Ovary (tissue), 9 donors: Measurements from ENCODE around the gene GNG3. TPM values are rescaled to one million over a fixed set of nuclear protein-coding genes. Genes with fewer than 3 reads are reported as not detected.

Source experiments
- DNase-seq, 5 donors: peaks; one replicate each; pipeline ENCODE4 v3.0.0-alpha.2; 2019 to 2020
- H3K27ac ChIP-seq, 2 donors: fragments of 200-600 bp; one replicate each; pipeline versions ENCODE4 v1.5.1 to v1.8.0; 2019 to 2022
- H3K27me3 ChIP-seq: fragments of 200-600 bp; one replicate; pipeline ENCODE4 v1.8.0; 2022
- H3K36me3 ChIP-seq: fragments of 200-600 bp; sonication (generic); one replicate; pipeline ENCODE4 v1.5.1; 2019
- H3K4me1 ChIP-seq: one replicate; pipeline ENCODE4 v1.8.1; 2013; ENCODE audit warnings: mild to moderate bottlenecking, moderate library complexity; ENCODE audit not compliant: insufficient read depth
- H3K4me3 ChIP-seq: fragments of 200-600 bp; sonication (generic); one replicate; pipeline ENCODE4 v1.5.1; 2017
- H3K9me3 ChIP-seq, 2 donors: fragments of 200-600 bp in 1 of 2; sonication (generic) in 1 of 2; one replicate each; pipeline versions ENCODE4 v1.5.1 to v1.8.1; 2013 to 2019; ENCODE audit warnings: mild to moderate bottlenecking in 1 of 2, moderate library complexity in 1 of 2
- EP300 ChIP-seq: sonication (generic); formaldehyde crosslinking; IDR thresholded peaks from one replicate; pipeline ENCODE4 v1.6.1; 2017; ENCODE audit warnings: antibody characterized with exemption
- POLR2A ChIP-seq: fragments of 450-650 bp; IDR thresholded peaks from one replicate; pipeline ENCODE4 v1.6.1; 2017; ENCODE audit warnings: antibody characterized with exemption, mild to moderate bottlenecking, moderate library complexity
- WGBS, 3 donors: extraction: QIAGEN DNeasy Blood & Tissue Kit in 1 of 3; methylation state at CpG; one replicate each; pipeline versions ENCODE4 v1.1.5 to v1.1.7; 2013 to 2017; 5-methylcytosine and 5-hydroxymethylcytosine counted together
- intact Hi-C, 4 donors: fragments of 100-400 bp; cut with DNase I; formaldehyde crosslinking; loops; one replicate each; pipeline versions ENCODE4 v1.11.0 to v1.15.1; 2022 to 2023
- polyA plus RNA-seq, 2 donors: library from polyadenylated mRNA; stranded (reverse); fragments of 200-250 nt in 1 of 2; fragments of 350-450 nt in 1 of 2; fragmentation: Illumina TruSeq in 1 of 2; extraction: RNeasy Lipid Tissue Mini Kit (QIAGEN cat#74804) in 1 of 2; gene quantifications; one replicate each; pipeline ENCODE4 v1.2.3, GENCODE V29; 2013 to 2014
- total RNA-seq, 7 donors: library from RNA; depleted of rRNA in 2 of 7; stranded (reverse); fragments of >200 nt in 2 of 7; fragmentation: NEBNext Ultra II Directional in 3 of 7; extraction: Animal tissue kit (Norgen Biotek cat#: 25700) in 3 of 7; gene quantifications; one replicate each; pipeline versions ENCODE4 v1.1.0 to v1.2.4, GENCODE V29; 2016 to 2023
- TF ChIP-seq, protein P1 (sequence below), 3 donors: fragments of 450-650 bp in 2 of 3; fragments of 200-600 bp in 1 of 3; IDR thresholded peaks; one replicate each; pipeline versions ENCODE4 v1.5.1 to v1.8.0; 2016 to 2022; ENCODE audit warnings: antibody characterized with exemption in 3 of 3, mild to moderate bottlenecking in 1 of 3
- donor health status: DM: no; HTN: no; CAD: no; lungs with moderate emphysema.
- donor health status: DM: no; HTN: no; CAD: no.
- donor health status: Bipolar disorder and iron deficiency.
- donor health status: DM: yes; HTN: yes; CAD: no.
- donor health status: DM: no; HTN: no; CAD: no.
- donor health status: DM: yes; HTN: yes; CAD: no.

Gene GNG3
- total and polyA plus RNA-seq, 9 donors = 0.18 to 0.73 (median 0.34) TPM; not detected in 2

DNA sequence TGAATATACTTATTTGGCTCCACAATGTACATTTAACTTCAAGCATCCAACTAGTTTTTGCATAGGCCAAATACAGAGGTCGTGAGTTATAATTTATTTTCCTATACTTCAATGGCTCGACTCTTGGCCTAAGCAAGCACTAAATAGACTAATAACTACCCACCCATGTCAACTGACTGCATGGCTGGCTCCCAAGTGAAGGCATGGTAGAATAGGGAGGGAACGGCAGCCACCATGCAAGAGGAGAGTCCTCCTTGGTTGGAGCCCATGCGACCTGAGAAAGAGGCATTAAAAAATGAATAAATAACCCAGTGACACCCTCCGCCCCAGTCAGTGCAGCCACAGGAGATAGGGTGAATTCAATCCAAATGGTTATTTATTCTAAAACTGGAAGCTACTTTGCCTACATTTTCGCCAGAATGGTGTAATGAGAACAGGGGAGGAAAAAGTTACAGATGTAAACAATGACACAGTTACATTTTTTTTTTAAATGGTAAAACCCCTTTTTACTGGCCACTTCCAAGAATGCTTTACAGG, 4.9 kb downstream of the GNG3 start:
- H3K36me3 ChIP-seq = no peaks in the 10 kb centered on the region
- no peaks in the 10 kb centered on the region for H3K9me3 ChIP-seq
- 55 to 69% (median 65%) methylated on average over 6 of the region's 6 CpGs for WGBS, 3 donors
- DNase-seq = peak in 1 of 5 donors; percentile 11
- intact Hi-C loops = no loop called here
- TF ChIP-seq EP300 (no peak), POLR2A (no peak)
- TF ChIP-seq, protein P1, sequence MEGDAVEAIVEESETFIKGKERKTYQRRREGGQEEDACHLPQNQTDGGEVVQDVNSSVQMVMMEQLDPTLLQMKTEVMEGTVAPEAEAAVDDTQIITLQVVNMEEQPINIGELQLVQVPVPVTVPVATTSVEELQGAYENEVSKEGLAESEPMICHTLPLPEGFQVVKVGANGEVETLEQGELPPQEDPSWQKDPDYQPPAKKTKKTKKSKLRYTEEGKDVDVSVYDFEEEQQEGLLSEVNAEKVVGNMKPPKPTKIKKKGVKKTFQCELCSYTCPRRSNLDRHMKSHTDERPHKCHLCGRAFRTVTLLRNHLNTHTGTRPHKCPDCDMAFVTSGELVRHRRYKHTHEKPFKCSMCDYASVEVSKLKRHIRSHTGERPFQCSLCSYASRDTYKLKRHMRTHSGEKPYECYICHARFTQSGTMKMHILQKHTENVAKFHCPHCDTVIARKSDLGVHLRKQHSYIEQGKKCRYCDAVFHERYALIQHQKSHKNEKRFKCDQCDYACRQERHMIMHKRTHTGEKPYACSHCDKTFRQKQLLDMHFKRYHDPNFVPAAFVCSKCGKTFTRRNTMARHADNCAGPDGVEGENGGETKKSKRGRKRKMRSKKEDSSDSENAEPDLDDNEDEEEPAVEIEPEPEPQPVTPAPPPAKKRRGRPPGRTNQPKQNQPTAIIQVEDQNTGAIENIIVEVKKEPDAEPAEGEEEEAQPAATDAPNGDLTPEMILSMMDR (IDR thresholded peaks at IDR 0.05) = no peak
- no peak overlapping the region for H3K4me3 ChIP-seq
- no peaks in the 10 kb centered on the region for H3K27me3 ChIP-seq
- peaks cover 8% of the 10 kb centered on the region for H3K4me1 ChIP-seq
- H3K27ac ChIP-seq = no peak overlapping the region

DNA sequence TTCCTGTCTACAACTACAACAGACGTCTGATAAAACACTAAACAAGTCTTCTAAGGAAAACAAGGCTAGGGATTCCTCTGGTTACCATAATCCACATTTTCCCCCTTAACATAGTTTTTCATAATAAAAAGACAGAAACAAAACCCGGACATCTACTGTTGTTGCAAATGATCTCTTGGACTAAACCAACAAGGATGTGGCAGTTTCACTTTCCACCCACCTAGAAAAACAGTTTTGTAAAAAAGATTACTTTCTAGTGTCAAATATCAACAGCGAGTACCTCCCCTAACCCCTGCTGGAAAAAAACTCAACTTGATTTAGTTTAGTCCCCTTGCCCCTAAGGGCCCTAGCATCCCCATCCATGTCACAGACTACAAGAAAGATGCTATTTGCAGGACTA, 5.4 kb downstream of the GNG3 start:
- no peak for DNase-seq
- Histone ChIP-seq H3K36me3 (no peaks in the 10 kb centered on the region), H3K27me3 (no peaks in the 10 kb centered on the region), H3K27ac (no peak overlapping the region), H3K9me3 (no peaks in the 10 kb centered on the region), H3K4me3 (no peak overlapping the region), H3K4me1 (peaks cover 8% of the 10 kb centered on the region)
- intact Hi-C loops = no loop called here
- 15 to 40% (median 31%) methylated on average over 3 of the region's 3 CpGs for WGBS, 3 donors
- TF ChIP-seq, protein P1 (IDR thresholded peaks at IDR 0.05) = no peak
- TF ChIP-seq POLR2A (no peak), EP300 (no peak)

DNA sequence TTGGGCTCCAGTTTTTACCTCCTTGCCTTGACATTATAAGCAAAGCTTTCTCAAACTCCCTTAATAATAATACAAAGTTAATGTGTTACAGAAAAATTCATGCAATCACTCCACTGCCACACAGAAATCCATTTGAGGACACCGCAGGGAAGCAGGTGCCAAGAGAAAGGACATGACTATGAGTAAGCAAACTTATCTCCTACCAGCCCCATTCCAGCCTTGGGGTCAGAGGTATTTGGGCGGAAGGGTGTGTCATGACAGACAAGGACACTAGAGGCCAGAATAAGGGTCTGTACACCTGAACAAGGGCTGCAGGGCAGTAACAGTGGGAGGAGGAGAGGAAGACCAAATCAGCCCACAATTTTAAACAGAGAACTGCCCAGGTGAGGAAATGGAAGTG, 5.9 kb downstream of the GNG3 start:
- Histone ChIP-seq H3K9me3 (no peaks in the 10 kb centered on the region), H3K27ac (no peak overlapping the region), H3K4me1 (peaks cover 5% of the 10 kb centered on the region), H3K27me3 (no peaks in the 10 kb centered on the region), H3K36me3 (no peaks in the 10 kb centered on the region), H3K4me3 (no peak overlapping the region)
- TF ChIP-seq, protein P1 (IDR thresholded peaks at IDR 0.05) = no peak
- intact Hi-C loops = no loop called here
- no peak for DNase-seq
- 79 to 86% (median 80%) methylated on average over 2 of the region's 2 CpGs for WGBS, 3 donors

DNA sequence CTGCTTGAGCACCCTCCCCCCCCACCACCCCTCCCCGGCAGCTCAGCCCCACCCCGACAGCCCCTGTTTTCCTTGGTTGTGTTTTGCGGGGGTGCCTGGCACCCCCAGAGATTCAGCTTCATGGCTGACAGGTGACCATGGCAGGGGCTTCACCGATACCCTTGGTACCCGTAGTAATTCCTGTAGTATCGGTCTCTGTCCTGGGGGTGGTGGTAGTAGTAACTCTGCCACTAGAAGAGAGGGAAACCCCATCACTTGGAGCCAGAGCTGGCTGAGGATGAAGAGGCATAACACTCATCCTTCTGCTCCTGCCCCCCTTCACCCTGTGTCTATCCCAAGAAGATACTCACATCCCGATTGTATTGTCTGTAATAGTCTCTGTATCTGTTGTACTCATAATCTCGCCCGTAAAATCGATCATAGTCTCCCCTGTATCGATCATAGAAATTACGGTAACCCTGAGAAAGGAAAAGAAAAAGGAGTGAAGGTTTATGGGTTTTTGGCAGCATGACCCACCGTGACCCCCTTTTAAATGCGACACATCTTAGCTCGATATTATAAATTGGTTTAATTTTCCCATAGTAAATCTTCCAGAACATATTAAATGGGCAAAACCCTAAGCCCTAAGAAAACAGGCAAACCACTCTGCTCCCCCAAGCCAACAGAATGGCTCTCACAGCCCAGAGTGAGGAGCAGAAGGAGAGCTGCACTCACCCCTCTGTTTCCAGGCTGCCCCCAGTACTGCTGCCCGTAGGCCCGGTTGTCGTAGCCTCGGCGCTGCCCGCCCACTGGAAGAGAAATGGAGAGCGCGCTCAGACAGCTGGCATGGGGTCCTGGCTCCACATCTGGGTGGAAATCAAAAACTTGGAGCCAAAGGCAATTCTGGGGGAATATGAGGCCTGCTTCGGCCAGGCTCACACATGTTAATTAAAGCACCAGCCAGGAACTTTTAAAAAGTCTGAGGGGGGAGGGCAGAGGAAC, 8.0 kb downstream of the GNG3 start:
- H3K36me3 ChIP-seq = no peaks in the 10 kb centered on the region
- H3K4me3 ChIP-seq = no peak overlapping the region
- no peaks in the 10 kb centered on the region for H3K9me3 ChIP-seq
- no peaks in the 10 kb centered on the region for H3K27me3 ChIP-seq
- TF ChIP-seq POLR2A (no peak), EP300 (no peak)
- TF ChIP-seq, protein P1 (IDR thresholded peaks at IDR 0.05) = no peak
- no peak overlapping the region for H3K27ac ChIP-seq
- intact Hi-C loops = no loop called here
- DNase-seq = peak in 2 of 5 donors; percentile 16 to 17
- WGBS, 3 donors = 82 to 88% (median 83%) methylated on average over 24 of the region's 24 CpGs
- no peaks in the 10 kb centered on the region for H3K4me1 ChIP-seq
